GM10248 (cell line): ENCODE results near the gene CALML3.

Experiments used
- CTCF ChIA-PET: fragments of 300-600 bp; sonication (Branson Sonifier 250); formaldehyde crosslinking; extraction: SDS; loops from one replicate; lab custom pipeline; 2021; ENCODE audit warnings: antibody characterized with exemption; lab: Yijun Ruan, JAX
- POLR2A ChIA-PET: fragments of 350-650 bp; sonication (Branson Sonifier 250); formaldehyde crosslinking; extraction: SDS; loops from one replicate; lab custom pipeline; 2020; ENCODE audit warnings: antibody characterized with exemption; lab: Yijun Ruan, JAX
- DNase-seq: peaks from one replicate; pipeline ENCODE4 v3.0.0; 2012; ENCODE audit errors: extremely low spot score
- TF ChIP-seq, protein P1 (sequence below): IDR thresholded peaks from 2 replicates; pipeline ENCODE4 v1.5.1; 2012; ENCODE audit warnings: mild to moderate bottlenecking, low read depth; ENCODE audit errors: extremely low read depth, missing control alignments, control extremely low read depth

The CALML3 gene

DNA sequence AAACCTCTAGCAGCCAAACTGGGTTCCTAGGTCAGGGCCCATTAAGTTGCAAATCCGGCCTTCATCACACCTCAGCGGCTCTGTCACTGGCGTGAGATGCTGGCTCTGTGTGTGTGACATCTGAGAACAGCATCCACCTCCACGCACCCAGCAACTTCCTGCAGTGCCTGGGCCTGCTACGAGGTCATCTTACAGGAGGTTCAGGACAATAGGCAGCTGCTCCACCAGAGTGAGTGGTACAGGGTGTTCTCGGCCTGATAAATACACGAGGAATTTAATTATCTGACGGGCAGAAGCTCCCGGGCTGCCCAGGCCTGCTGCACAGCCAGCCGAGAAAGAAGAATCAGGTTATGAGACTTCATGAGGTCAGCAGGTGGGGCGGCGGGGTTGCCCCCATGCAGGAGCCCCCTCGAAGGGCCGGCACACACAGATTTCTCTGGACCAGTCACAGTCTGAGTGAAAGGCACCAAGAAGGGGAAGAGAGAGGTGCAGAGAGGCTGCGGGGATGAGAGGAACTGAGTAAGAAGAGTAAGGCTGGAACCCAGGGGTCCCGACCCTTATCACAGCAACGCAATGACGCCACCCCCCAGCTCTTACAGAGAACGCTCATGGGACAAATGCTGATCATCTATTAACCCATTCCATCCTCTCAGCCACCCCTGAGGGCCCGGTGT, 49.3 kb downstream of the CALML3 start:
- ChIA-PET CTCF (no interaction called here), POLR2A (no interaction called here)
- TF ChIP-seq, protein P1, sequence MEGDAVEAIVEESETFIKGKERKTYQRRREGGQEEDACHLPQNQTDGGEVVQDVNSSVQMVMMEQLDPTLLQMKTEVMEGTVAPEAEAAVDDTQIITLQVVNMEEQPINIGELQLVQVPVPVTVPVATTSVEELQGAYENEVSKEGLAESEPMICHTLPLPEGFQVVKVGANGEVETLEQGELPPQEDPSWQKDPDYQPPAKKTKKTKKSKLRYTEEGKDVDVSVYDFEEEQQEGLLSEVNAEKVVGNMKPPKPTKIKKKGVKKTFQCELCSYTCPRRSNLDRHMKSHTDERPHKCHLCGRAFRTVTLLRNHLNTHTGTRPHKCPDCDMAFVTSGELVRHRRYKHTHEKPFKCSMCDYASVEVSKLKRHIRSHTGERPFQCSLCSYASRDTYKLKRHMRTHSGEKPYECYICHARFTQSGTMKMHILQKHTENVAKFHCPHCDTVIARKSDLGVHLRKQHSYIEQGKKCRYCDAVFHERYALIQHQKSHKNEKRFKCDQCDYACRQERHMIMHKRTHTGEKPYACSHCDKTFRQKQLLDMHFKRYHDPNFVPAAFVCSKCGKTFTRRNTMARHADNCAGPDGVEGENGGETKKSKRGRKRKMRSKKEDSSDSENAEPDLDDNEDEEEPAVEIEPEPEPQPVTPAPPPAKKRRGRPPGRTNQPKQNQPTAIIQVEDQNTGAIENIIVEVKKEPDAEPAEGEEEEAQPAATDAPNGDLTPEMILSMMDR, result no peak
- DNase-seq, result no peak

DNA sequence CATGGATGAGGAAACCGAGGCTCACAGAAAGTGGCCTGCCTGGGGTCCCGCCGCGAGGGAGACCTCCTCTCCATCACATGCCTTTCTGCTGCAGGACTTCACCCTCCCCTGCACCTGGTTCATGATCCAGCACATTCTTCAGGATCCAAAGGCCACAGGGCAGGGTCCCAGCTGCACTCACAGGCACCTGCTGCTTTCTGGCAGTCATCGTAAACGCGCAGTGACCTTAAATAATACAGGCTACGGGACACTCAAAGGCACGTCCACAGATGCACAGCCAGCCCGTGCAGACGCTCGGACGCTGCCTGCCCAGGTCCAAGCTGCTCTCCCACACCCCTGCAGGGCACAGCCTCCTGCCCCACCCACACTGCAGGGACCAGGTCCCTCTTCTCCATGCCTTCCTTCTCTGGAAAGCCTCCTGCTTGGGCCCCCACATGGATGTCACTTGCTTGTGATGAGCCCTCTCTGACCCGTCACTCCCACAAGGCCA, 49.9 kb downstream of the CALML3 start:
- CTCF ChIA-PET, result interaction anchor here (1.6 kb wide), 1 partner anchor 132 kb away, joined by 3 read pairs; no protein-coding TSS in a partner anchor
- DNase-seq, result no peak
- POLR2A ChIA-PET, result no interaction called here
- TF ChIP-seq, protein P1, result no peak

DNA sequence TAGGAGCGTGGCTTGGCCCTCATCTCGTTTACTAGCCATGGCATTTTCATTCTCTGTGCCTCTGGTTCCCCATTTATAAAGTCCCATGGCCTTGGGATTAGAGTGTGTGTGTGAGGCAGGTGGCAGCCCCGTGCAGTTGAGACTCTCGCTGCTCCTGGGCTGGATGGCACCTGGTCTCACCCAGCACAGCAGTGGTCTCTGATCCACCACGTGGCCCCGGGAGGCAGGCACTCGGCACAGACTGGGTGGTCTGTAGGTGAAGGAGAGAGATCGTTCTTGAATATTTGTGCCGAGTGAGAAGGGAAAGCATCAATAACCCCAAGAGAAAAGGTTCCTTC, 50.4 kb downstream of the CALML3 start:
- DNase-seq, result no peak
- POLR2A ChIA-PET, result no interaction called here
- TF ChIP-seq, protein P1, result no peak
- CTCF ChIA-PET, result interaction anchor here (1.6 kb wide), 1 partner anchor 132 kb away, joined by 3 read pairs; no protein-coding TSS in a partner anchor

DNA sequence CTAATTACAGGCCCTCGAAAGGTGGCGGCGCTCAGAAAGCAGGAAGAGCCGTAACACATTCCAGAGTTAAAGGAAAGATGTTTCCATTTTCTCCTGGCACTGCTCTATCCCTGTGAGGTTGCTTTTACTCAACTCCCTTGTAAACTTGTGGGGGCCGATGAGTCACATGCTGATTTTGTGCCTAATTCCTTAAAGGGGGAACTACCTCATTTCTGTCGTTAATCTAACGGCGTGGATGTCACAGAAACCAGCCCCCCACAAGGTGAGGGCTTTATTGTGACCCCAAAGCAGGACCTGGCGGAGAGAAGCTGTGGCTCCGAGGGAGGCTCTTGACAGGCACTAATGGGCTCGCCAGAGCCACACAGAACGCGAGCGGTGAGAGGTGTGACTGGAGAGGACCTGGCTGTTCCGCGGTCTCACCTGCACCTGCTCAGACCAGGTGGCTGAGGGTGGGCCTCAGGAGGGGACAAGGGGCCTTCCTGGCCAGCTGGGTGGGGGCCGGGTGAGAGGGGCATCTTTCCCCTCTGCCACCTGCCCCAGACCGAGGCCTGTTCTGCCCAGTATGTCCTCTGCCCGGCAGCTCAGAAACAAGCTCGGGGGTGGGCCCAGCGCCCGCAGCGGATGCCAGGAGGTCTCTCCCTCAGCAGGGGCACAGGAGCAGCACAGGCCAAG, 50.9 kb downstream of the CALML3 start:
- DNase-seq, result no peak
- TF ChIP-seq, protein P1, result no peak
- ChIA-PET CTCF (interaction anchor here (1.6 kb wide), 1 partner anchor 133 kb away, joined by 3 read pairs; no protein-coding TSS in a partner anchor), POLR2A (no interaction called here)

DNA sequence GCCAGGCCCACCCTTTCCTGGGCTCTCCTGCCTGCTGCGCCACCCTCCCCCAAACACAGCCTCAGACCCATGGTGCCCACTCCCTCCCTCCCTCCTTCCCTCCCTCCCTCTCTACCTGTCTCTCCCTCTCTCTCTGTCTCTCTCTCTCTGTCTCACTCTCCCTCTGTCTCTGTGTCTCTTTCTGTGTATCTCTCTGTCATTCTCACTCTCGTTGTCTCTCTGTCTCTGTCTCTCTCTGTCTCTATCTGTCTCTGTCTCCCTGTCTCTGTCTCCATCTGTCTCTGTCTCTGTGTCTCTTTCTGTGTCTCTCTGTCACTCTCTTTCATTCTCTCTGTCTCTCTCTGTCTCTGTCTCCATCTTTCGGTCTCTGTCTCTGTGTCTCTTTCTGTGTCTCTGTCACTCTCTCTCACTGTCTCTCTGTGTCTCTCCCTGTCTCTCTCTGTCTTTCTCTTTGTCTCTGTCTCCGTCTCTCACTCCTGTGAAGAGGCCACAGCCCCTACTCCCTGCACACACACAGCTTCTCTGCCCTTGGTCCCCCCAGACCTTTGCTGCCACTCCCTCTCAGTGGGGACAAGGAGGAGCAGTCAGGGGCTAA, 51.5 kb downstream of the CALML3 start:
- DNase-seq, result no peak
- TF ChIP-seq, protein P1, result no peak
- ChIA-PET CTCF (interaction anchor here (1.6 kb wide), 1 partner anchor 133 kb away, joined by 3 read pairs; no protein-coding TSS in a partner anchor), POLR2A (no interaction called here)
